Stimulated activated CD4-positive, alpha-beta T cell treated with anti-CD3 and anti-CD28 coated beads, TNF-alpha, amount 100 ng/mL, for 1 hour (primary cell): ENCODE results near the gene LTB4R2.
"Not testable (repeated sequence)": the region's sequence is repeated elsewhere in the genome, so short reads cannot be mapped to it uniquely, and the experiment has no call there.

ENCODE experiments used
- DNase-seq, 3 donors: peaks; one replicate each; pipeline ENCODE4 v3.0.0-alpha.2; 2020; ENCODE audit warnings: low read depth in 3 of 3, low spot score in 1 of 3

LTB4R2 gene

DNA sequence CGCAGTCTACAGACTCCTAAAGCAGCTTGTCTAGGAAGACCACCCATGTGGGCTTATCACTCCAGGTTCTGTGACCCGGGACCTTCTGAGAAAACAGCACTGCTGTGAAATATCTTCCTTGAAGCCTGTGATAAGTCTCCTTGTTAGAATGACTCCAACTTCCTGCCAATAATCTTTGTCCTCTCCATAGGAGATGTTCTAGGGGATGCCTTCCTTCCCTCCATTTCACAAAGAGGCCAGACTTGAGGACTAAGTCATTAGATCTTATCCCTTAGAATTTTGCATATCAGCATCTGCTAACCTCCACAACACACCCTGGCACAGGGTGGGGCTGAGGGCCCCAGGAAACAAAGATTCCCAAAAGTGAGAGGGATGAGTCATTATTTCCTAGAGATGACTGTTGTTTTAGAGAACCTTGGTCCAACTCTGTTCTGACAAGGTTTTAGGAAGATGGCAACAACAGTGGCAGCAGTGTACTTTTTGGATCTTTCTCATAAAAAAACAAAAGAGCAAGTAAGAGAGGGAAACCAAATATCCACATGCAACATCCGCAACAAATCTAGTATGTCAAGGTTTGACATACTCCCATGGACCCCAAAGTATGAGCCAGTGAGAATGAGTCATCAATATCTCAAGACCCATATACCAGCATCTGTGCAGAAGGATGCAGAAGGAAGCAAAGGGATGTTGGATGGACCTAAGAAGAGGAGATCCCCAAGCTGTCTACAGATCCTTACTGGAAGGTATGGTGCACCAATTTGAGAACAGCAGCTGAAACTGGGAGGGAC is 7.4 kb downstream of the LTB4R2 start:
- no peak for DNase-seq

DNA sequence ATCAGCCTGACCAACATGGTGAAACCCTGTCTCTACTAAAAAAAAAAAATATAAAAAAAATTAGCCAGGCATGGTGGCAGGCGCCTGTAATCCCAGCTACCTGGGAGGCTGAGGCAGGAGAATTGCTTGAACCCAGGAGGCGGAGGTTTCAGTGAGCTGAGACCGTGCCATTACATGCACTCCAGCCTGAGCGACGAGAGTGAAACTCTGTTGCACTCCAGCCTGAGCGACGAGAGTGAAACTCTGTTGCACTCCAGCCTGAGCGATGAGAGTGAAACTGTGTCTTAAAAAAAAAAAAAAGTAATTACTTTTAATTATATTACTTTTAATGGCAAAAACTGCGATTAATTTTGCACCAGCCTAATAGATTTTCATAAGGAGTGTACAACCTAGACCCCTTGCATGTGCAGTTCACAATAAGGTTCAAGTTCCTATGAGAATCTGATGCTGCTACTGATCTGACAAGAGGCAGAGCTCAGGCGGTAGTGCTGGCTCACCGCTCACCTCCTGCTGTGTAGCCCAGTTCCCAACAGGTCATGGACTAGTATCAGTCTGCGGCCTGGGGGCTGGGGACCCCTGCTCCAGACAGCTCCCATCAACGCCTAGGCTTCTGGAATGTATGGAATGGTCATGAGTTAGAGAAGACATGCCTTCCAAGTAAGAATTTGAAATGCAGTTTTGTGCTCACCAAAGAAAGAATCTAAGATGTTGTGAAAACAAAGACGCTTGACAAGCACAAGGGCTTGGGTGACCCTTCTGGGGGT is 11.5 kb downstream of the LTB4R2 start:
- DNase-seq, result no peak

GRCh38 chr14:24322672-24323071 is 12.7 kb downstream of the LTB4R2 start:
- DNase-seq, result no peak

DNA sequence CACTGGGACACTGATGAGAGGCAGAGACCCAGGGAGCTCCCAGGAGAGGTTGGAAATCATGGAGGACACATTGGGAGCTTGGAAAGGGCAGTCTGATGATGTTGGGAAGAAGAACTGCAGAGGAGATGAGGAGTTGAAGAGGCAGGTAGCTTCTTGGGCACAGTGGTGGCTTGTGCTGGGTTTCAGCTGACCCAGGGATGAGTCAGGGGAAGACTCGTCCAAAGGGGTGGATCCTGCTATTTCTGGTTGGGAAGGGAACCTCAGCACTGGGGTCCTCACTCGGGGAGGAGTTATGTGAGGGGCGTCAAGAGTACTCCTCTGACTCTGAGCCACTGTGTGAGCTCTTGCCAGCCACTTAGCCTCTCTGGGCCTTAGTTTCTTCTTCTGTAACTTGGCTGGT is 13.4 kb downstream of the LTB4R2 start:
- no peak for DNase-seq

DNA sequence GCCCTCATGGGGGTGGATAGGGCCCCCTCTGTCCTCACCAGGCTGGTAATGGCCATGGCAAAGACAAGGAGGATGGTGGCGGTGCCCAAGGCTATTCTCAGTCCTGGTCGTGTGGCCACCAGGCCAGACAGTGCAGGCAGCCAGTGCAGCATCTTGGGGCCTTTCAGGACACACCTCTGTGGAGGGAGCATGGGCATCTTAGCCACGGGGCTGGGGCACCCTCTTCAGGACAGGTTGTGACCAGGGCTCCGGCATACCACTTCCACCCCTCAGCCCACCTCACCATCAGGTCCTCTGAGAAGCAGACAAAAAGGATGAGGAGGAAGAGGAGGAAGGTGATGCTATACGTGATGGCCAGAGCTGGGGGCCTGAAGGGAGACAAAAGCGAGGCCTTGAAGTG is 14.1 kb downstream of the LTB4R2 start:
- DNase-seq, result no peak

GRCh38 chr14:24325041-24325530 is 15.1 kb downstream of the LTB4R2 start:
- DNase-seq, result no peak

DNA sequence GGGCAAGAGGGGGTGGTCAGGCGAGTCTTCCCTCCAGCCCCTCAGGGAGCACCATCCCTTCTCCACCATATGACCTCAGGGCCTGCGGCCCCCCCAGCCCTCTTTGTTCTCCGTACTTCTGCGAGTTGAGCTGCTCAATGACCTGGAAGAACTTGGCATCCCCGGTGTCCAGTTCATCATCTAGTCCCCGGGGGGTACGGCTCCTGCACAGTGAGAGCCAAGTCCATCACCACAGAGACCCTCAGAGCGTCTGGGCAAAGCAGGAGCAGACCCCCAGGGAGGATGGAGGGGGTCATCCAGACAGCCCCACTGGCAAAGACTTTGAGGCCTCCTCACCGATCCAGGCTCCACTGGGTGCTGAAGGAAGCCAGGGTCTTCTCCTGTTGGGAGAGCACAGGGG is 16.0 kb downstream of the LTB4R2 start:
- no peak for DNase-seq

DNA sequence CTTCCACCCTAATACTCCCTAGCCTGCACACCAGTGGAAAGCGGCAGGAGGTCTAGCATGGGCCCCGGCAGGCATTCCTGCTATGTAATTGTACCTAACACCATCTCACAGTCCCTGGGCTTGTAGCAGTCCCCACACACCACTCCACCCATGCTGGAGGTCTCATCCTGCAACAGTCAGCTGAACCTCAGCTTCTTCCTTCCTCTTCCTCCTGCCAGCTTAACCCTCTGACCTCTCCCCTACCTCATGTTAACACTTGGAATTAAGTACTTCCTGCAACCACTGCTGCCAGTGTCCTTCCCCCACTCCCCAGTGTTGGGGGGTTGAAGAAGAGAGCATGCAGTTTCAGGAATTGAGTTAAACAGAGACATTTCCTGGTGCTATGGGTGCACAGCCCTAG is 17.4 kb downstream of the LTB4R2 start:
- DNase-seq, result no peak

DNA sequence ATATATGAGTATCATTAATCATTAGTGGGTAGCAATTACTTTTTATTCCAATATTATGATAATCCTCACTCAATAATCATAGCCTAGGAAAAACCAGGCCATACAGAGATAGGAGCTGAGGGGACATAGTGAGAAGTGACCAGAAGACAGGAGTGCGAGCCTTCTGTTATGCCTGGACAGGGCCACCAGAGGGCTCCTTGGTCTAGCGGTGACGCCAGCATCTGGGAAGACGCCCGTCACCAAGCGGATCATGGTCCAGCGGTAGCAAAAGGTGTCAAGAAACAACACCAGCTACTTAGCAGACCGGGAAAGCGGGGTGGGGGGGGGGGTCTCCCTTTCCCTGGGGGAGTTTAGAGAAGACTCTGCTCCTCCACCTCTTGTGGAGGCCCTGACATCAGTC is 18.0 kb downstream of the LTB4R2 start:
- DNase-seq, result not testable (repeated sequence)

DNA sequence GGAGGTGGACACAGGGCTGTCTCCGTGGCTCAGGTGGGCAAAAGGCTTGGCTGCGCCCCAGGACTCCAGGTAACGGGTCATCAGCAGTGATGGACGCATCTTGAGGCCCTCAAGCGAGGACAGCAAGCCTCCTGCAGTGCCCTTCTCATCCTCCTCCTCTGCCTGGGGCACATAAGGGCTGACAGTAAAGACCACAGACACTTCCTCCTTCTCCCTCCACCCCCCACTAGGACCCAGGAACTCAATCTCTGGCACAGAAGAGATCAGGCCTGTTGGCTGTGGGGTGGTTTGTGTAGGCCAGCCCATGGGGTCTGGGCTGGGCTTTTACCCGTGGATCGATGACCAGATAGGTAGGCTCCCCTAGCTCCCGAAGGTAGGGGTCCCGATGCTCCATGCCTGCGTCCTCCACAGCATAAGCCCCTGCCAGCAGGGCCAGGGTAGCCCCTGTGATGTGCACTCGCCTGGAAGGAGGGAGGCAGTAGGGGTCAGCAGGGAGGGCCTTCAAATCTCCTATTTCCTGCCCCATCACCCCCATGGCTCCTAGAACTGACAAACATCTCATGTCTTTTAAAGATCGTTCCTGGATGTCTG is 19.2 kb downstream of the LTB4R2 start:
- no peak for DNase-seq

GRCh38 chr14:24329736-24330135 is 19.8 kb downstream of the LTB4R2 start:
- DNase-seq, result peak in 1 of 3 donors; percentile 27

GRCh38 chr14:24330973-24331674 is 21.2 kb downstream of the LTB4R2 start:
- DNase-seq, result no peak

GRCh38 chr14:24331731-24332267 is 21.9 kb downstream of the LTB4R2 start:
- DNase-seq, result no peak

DNA sequence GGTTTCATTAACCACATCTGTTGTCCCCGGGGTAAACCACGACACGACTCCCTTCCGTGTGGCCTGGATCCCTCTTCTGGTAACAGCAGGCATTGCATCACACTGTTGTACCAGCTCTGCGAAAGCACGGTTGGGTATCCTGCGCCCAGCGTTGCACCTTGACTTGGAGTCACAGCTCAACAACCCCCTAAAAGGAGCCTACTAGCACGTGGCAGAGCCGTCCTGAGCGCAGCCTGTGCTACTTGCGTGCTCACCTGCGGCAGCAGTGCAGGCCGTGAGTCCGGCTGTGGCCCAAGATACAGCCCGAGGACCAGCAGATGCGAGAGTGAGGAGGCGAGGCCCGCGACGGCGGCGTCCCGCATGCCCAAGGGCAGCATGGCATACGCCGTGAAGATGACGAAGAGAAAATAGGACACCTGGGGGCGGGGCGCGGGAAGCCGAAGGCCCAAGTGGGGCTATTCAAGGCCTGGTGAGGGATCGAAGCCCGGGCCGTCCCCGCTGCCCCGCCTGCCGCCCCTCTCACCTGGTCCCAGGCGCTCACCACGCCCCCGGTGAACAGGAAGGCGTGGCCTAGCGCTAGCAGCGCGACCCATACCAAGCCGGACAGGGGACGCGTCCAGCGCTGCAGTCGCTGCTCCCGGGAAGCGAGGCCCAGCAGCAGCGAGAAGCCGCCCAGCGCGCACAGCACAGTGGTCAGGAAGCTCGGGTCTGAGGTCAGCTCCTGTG is 22.5 kb downstream of the LTB4R2 start:
- peak; percentile 55 to 68 (median 67) for DNase-seq

GRCh38 chr14:24334431-24335291 is 24.7 kb downstream of the LTB4R2 start, which contains the start of gene ADCY4:
Gene ADCY4 (minus strand): TSS chr14:24335071. CDS start chr14:24334652, 419 bp downstream.
- no peak for DNase-seq

DNA sequence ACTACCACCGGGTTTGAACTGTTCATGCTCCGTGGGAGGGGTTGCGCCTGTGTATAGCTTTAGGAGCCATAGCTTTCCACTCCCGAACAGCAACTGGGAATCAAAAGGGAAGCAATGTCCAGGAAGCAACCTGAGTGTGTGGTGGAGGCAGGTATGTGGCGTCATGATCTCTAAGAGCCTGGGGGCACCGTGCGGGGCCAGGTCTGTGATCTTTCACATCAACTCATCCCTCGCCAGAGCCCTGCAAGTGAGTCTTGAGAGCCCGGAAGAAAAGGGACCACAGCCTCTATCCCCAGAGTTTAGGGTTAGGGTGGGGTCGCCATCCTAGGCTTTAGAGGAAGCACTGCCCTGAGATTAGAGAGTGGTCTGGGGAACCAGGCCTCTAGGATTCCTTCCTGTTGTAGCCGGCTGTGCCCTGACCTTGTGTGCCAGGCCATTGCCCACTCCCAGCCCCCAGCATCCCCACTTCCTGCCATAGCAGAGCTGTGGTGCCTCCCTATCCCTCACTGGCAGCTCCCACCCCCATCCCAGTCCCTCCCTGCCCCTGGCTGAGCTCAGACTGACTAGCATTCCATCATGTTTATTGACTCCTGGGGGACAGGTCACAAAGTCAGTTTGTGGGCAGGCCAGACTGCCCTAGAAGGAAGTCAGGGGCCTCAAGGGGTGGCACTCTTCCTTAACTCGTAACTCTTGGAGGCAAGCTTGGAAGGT is 25.7 kb downstream of the LTB4R2 start:
- DNase-seq, result no peak

DNA sequence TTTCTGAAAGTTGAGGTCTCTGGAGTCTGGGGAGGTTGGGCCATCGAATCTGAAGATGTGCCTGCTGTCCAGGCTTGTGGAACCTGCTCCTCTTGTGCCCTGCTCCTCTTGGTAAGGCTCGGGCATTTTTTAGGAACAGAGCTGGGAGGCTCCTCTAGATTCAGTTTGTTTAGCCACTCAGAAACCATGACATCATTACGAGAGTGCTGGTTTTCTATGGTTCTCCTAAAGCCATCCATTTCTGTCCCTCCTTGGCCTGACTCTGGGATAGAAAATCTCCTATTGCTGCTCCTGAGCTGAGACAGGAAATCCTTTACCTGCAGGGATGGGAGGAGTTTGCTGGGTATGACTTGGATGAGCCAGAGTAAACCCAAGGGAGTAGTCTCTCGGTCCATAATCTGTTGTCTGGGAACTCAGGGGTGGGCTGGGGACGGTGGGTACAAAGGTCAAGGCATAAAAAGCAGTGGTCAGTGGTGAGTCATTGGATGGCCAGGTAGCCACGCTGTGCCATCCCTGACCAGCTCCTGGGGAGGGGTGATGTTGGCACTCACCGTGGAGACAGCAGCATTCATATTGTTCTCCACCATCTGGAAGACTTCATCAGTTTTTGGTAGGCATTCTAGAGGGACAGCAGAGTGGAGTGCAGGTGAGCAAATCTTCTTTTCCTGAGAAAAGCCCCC is 27.3 kb downstream of the LTB4R2 start:
- DNase-seq, result no peak

DNA sequence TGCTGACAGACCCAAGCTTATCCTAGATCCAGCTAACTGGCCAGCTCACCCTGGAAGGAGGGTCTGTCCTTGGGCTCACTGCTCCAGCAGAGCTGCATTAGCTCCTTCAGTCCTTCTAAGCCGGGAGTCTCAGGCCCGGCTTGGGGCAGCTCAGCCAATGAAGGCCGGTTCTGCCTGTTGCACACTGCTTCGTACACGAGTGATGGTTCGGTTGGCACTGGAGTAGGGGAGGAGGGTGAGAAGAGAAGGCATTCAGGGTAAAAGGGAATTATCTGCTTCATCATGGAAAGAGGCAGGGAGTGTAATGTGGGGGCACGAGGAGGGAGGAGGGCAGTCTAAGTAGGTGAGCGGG is 27.9 kb downstream of the LTB4R2 start:
- no peak for DNase-seq
